HG03103 (cell line): Measurements from ENCODE around the gene SYNJ2.

Experiments used
- ATAC-seq: cut with Tn5 transposase; IDR thresholded peaks from one replicate; pipeline ENCODE4 v1.9.1; 2021; ENCODE audit warnings: low read depth; ENCODE audit not compliant: unreplicated experiment

Gene SYNJ2

GRCh38 chr6:158010591-158011477 lies 29.2 kb downstream of the SYNJ2 start:
- no peak for ATAC-seq

- no peak for ATAC-seq
These were observed 29.8 kb downstream of the SYNJ2 start for GRCh38 chr6:158011478-158011920.

DNA sequence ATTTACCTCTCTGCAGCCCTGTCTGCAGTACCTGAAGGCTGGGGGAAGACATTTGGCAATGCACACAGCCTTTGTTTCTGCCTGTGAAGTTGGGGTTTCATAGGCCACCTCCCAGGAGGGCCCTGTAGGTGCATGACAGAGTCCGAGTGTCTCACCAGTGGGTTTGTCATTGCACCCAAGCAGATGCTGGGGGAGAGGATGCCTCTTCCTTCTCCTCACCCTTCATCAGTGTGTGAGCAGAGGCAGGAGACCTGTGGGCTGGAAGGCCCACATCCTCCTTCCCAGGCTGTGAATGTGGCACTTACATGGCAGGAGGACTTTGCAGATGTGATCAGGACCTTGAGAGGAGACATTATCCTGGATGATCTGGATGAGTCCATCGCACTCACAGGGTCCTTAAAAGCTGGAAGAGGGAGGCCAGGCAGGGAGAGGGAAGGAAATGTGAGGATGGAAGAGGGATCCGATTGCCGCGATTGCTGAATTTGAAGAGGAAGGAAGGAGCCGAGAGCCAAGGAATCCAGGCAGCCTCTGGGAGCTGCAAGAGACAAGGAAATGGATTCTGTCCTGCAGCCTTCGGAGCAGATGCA lies 30.4 kb downstream of the SYNJ2 start:
- no peak for ATAC-seq

DNA sequence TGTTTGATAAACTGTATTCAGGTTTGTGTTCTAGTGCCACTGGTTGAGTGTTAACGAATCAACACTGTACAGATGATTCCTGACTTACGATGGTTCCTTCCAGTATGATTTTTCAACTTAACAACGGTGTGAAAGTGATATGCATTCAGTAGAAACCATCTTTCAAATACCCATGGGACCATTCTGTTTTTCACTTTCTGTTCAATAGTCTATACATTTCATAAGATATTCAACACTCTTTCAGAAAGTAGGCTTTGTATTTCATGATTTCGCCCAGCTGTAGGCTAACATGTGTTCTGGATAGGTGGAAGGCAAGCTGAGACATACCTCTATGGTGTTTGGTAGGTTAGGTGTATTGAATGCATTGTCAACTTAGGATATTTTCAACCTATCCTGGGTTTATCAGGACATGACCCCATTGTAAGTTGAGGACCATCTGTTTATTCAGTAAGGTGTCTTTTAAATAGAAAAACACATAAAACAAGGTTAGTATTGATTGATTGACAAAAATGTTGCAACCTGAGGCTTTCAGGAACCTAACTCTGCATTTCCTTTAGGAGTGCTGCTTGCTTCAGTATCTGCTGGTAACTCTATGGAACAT lies 32.3 kb downstream of the SYNJ2 start:
- no peak for ATAC-seq

GRCh38 chr6:158014505-158015187 lies 33.0 kb downstream of the SYNJ2 start:
- ATAC-seq: no peak

- no peak for ATAC-seq
These were observed 33.5 kb downstream of the SYNJ2 start for GRCh38 chr6:158015188-158015506.

DNA sequence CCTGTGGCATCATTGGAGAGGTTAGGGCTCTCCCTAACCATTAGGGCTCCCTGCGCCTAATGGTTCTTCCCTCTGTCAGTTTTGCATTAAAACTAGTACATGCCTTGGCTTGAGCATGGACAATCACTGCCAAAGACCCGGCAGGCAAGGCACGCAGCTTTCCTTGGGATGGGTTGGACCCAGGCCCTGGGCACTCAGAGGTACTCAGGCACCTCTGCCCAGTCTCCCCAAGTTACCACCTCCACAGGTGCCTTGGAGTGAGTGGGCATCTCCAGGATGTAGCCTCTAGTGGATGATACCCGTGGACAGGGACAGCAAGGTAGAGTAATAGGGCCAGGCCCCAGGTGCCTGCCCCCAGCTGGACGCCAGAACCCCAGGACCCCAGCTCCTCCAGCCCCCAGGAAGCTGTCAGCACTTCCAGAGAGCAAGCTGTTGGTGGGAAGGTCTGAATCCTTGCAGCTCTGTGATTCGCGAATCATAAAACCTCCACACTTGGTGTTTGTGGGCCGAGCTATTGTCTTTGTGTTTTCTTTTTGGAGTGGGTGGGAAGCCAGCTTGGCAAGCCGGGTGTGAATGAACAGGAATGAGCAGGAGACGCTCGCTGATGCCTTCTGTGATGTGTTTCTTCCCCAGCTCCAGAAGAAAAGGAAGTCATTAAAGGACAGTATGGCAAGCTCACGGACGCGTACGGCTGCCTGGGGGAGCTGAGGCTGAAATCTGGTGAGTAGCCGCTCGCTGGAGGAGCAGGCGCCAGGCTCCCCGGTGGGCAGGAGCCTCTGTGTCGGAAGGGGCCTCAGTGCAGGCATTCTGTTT lies 35.1 kb downstream of the SYNJ2 start:
- ATAC-seq: no peak

DNA sequence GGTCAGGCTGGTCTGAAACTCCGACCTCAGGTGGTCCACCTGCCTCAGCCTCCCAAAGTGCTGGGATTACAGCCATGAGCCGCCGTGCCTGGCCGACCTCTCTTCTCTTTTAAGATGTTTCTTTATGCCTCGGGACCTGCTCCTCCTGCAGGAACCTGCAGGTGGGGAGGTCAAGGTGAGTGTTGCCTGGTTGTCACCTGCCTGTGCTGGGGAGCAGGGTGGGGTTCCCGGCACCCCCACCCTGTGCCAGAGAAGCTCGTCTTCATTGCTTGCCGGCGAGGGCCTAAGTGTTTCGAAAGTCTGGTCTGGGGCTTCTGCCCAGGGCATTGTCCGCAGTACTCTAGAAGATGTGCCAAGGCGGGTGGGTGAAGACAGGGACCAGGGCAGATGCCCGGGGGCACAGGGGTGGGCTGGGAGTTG lies 36.0 kb downstream of the SYNJ2 start:
- ATAC-seq: no peak

GRCh38 chr6:158018041-158018771 lies 36.5 kb downstream of the SYNJ2 start:
- no peak for ATAC-seq

GRCh38 chr6:158018851-158019361 lies 37.2 kb downstream of the SYNJ2 start:
- no peak for ATAC-seq

DNA sequence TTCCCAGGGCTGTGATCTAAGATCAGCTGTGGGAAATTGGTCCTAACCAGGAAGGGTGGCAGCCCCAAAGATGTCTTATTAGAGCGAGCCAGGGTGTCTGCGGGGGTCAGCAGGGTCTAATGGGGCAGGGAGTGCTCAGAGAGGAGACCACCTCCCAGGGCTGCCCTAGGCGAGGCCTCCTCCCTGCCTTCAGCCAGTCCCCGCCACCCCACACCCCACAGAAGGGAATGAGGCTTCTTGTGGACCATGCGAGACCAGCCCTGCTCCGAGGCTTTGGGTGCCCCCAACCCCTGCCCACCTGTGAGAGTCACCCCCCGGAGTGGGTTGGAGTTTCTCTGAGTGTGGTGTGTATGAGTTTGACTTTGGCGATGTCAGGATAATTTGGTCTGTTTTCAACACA lies 37.8 kb downstream of the SYNJ2 start:
- ATAC-seq: no peak

DNA sequence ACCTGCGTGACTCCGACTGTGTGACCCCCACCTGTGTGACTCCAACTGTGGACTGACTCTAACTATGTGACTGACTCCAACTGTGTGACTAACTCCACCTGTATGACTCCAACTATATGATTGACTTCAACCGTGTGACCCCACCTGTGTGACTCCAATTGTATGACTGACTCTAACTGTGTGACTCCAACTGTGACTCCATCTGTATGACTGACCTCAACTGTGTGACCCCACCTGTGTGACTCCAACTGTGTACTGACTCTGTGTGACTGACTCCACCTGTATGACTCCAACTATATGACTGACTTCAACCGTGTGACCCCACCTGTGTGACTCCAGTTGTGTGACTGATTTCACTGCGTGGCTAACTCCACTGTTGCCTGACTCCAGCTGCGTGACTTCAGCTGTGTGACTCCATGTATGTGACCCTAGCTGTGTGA lies 38.6 kb downstream of the SYNJ2 start:
- no peak for ATAC-seq

GRCh38 chr6:158020811-158021210 lies 39.1 kb downstream of the SYNJ2 start:
- ATAC-seq: no peak

DNA sequence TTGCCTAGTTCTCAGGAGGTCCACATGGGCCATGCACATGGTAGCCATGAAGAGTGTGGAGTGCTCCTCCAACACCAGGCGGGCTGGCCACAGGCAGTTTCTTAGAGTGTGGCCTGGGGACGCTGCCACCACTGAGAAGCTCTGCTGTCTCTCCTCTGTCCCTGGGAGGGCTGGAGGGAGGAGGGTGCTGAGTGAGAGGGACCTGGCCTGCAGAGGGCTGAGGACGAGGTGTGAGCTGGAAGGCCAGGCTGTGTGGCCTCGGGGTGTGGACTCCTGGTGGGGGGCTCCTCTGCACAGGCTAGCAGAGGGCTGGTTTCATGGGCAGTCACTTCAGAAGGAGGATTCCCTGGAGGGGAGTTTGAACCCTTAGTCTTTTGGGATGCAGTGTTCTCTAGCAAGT lies 39.7 kb downstream of the SYNJ2 start:
- ATAC-seq: no peak

DNA sequence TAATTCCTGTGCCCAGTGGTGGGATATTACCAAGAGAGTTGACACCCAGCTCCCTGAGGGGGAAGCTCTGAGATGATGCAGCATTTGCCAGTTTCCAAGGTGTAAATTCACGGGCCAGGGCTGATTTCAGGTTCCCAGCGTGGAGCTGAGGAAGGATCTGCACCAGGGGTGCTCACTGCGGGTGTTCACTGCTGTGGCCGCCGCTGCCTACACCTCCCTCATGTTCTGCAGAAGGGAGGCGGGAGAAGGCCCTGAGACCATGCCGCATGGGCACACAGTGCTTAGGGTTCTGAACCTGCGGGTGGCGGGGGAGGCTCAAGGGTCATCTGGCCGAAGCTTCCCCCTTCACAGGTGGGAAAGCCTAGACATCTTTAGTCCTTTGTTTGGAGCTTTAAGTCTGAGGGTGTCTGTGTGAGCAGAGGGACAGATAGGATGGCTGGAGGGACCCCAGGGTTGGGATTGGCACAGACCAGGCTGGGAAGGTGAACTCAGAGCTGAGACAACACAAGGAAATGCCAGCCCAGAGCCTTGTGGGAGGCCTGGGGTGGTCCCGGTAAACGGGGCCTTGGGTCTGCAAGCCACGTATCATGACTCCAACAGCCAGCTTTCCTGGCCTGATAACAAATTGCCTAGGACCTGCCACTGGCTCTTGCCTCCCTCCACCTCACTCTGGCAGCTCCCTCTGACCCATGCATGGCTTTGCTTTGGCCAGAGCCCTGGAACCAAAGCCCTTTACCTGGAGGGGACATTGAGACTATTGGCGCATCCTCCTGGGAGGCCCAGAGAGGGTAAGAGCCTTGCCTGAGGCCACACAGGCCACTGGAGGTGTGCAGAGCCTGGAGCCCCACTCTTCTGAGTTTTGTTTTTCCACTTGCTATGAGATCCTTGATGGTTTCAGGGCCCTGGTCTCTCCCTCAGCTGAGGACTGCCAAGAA lies 40.4 kb downstream of the SYNJ2 start:
- no peak for ATAC-seq

GRCh38 chr6:158022749-158023596 lies 41.3 kb downstream of the SYNJ2 start:
- no peak for ATAC-seq

DNA sequence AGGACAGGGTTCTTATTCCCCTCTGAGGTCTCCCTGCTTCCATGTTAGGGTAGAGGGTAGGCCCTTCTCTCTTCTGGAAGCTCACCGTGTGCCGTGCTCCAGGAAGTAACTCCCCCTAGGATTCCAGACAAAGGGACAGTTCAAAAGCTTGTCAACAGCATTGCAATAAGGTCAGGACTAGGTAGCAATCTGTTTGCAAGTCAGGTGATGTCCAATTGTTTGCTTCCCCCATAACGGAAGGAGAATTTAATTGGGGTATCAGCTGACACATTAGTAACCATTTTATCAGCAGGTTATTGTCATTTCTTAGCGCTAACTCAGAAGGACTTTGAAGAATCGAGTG lies 41.9 kb downstream of the SYNJ2 start:
- ATAC-seq: no peak
